H9 (cell line): Measurements from ENCODE around the gene SLC1A1. TPM values are rescaled to one million over a fixed set of nuclear protein-coding genes. Genes with fewer than 3 reads are reported as not detected.

Experiments used
- DNase-seq: peaks from one replicate; pipeline ENCODE4 v3.0.0-alpha.2; 2017
- H2AFZ ChIP-seq: one replicate; pipeline ENCODE4 v1.6.1; 2013; ENCODE audit warnings: mild to moderate bottlenecking, low read length, control low read depth, moderate library complexity
- H2AK5ac ChIP-seq: 2 replicates; pipeline ENCODE4 v1.6.1; 2013; ENCODE audit warnings: low read length, control low read depth, mixed read lengths; ENCODE audit not compliant: insufficient read length
- H2BK120ac ChIP-seq: one replicate; pipeline ENCODE4 v1.6.1; 2013; ENCODE audit warnings: low read depth, mild to moderate bottlenecking, low read length, control low read depth, inconsistent platforms; ENCODE audit not compliant: poor library complexity, severe bottlenecking
- H2BK12ac ChIP-seq: 2 replicates; pipeline ENCODE4 v1.6.1; 2013; ENCODE audit warnings: low read length, control low read depth, mixed read lengths, low read depth; ENCODE audit not compliant: insufficient read length
- H2BK15ac ChIP-seq: 2 replicates; pipeline ENCODE4 v1.6.1; 2013; ENCODE audit warnings: low read depth, low read length, control low read depth
- H2BK20ac ChIP-seq: one replicate; pipeline ENCODE4 v1.6.1; 2013; ENCODE audit warnings: low read depth, mild to moderate bottlenecking, low read length, control low read depth, inconsistent platforms; ENCODE audit not compliant: poor library complexity, severe bottlenecking
- H2BK5ac ChIP-seq: 2 replicates; pipeline ENCODE4 v1.6.1; 2013; ENCODE audit warnings: low read length, control low read depth, mixed read lengths; ENCODE audit not compliant: insufficient read length
- H3K14ac ChIP-seq: 2 replicates; pipeline ENCODE4 v1.6.1; 2013; ENCODE audit warnings: low read length, control low read depth; ENCODE audit not compliant: insufficient read depth
- H3K18ac ChIP-seq: 2 replicates; pipeline ENCODE4 v1.6.1; 2013; ENCODE audit warnings: low read depth, mild to moderate bottlenecking, mixed read lengths, low read length, control low read depth; ENCODE audit not compliant: insufficient read length
- H3K23ac ChIP-seq: 2 replicates; pipeline ENCODE4 v1.6.1; 2013; ENCODE audit warnings: low read length, control low read depth, mixed read lengths, low read depth; ENCODE audit not compliant: insufficient read length
- H3K23me2 ChIP-seq: 2 replicates; pipeline ENCODE4 v1.6.1; 2013; ENCODE audit warnings: low read depth, mild to moderate bottlenecking, mixed read lengths, low read length, control low read depth; ENCODE audit not compliant: insufficient read length, poor library complexity, severe bottlenecking
- H3K27ac ChIP-seq: 2 replicates; pipeline ENCODE4 v1.5.1; 2013; ENCODE audit warnings: low read length, control low read depth, mixed read lengths, low read depth; ENCODE audit not compliant: insufficient read length
- H3K27me3 ChIP-seq: 2 replicates; pipeline ENCODE4 v1.6.1; 2013; ENCODE audit warnings: low read length, control low read depth, inconsistent platforms; ENCODE audit not compliant: insufficient read depth
- H3K4ac ChIP-seq: 2 replicates; pipeline ENCODE4 v1.6.1; 2013; ENCODE audit warnings: low read depth, mild to moderate bottlenecking, control low read depth, inconsistent platforms, low read length, moderate library complexity
- H3K4me1 ChIP-seq: 2 replicates; pipeline ENCODE4 v1.6.1; 2013; ENCODE audit warnings: low read length, control low read depth, inconsistent platforms; ENCODE audit not compliant: insufficient read depth
- H3K4me2 ChIP-seq: 2 replicates; pipeline ENCODE4 v1.6.1; 2013; ENCODE audit warnings: low read length, control low read depth, mixed read lengths; ENCODE audit not compliant: insufficient read length, insufficient read depth
- H3K56ac ChIP-seq: 2 replicates; pipeline ENCODE4 v1.6.1; 2013; ENCODE audit warnings: low read depth, mild to moderate bottlenecking, mixed read lengths, low read length, control low read depth; ENCODE audit not compliant: insufficient read length
- H3K79me1 ChIP-seq: 2 replicates; pipeline ENCODE4 v1.6.1; 2013; ENCODE audit warnings: low read depth, mild to moderate bottlenecking, moderate library complexity, low read length, control low read depth, inconsistent platforms; ENCODE audit not compliant: insufficient read depth, poor library complexity, severe bottlenecking
- H3K79me2 ChIP-seq: 2 replicates; pipeline ENCODE4 v1.6.1; 2013; ENCODE audit warnings: low read length, control low read depth, inconsistent platforms; ENCODE audit not compliant: insufficient read depth
- H3K9ac ChIP-seq: 2 replicates; pipeline ENCODE4 v1.6.1; 2013; ENCODE audit warnings: low read length, control low read depth, mixed read lengths; ENCODE audit not compliant: insufficient read length; ENCODE audit errors: extremely low read depth
- H3K9me3 ChIP-seq: one replicate; pipeline ENCODE4 v1.6.1; 2013; ENCODE audit warnings: low read depth, low read length, inconsistent platforms; ENCODE audit not compliant: control insufficient read depth
- H3T11ph ChIP-seq: one replicate; pipeline ENCODE4 v1.6.1; 2013; ENCODE audit warnings: mild to moderate bottlenecking, low read length, control low read depth, inconsistent platforms
- H4K20me1 ChIP-seq: one replicate; pipeline ENCODE4 v1.6.1; 2013; ENCODE audit not compliant: control insufficient read depth, insufficient read length, insufficient read depth
- H4K5ac ChIP-seq: 2 replicates; pipeline ENCODE4 v1.6.1; 2013; ENCODE audit warnings: low read depth, mild to moderate bottlenecking, mixed read lengths, low read length, control low read depth; ENCODE audit not compliant: insufficient read length
- H4K8ac ChIP-seq: replicated peaks from 2 replicates; pipeline ENCODE4 v1.6.1; 2013; ENCODE audit warnings: low read length, control low read depth, mixed read lengths, low read depth; ENCODE audit not compliant: insufficient read length
- H4K91ac ChIP-seq: 2 replicates; pipeline ENCODE4 v1.6.1; 2013; ENCODE audit warnings: low read depth, mild to moderate bottlenecking, moderate library complexity, mixed read lengths, low read length, control low read depth; ENCODE audit not compliant: insufficient read length
- H3K27ac Mint-ChIP-seq, 3 experiments: 2 replicates in 2 of 3; 3 replicates in 1 of 3; pipeline ENCODE4 v1.8.0; 2020 to 2021; ENCODE audit warnings: mixed read lengths in 3 of 3, mild to moderate bottlenecking in 1 of 3, moderate library complexity in 1 of 3
- H3K27me3 Mint-ChIP-seq: 2 replicates; pipeline ENCODE4 v1.8.0; 2021; ENCODE audit warnings: low read depth, mild to moderate bottlenecking, moderate library complexity, mixed read lengths
- H3K36me3 Mint-ChIP-seq, 3 experiments: 2 replicates in 2 of 3; 3 replicates in 1 of 3; pipeline ENCODE4 v1.8.0; 2020 to 2021; ENCODE audit warnings: low read depth in 3 of 3, mixed read lengths in 3 of 3; ENCODE audit not compliant: insufficient read depth in 1 of 3
- H3K4me1 Mint-ChIP-seq, 2 experiments: 2 replicates each; pipeline ENCODE4 v1.8.0; 2020; ENCODE audit warnings: mixed read lengths in 2 of 2
- H3K4me3 Mint-ChIP-seq, 2 experiments: 2 replicates in 1 of 2; 3 replicates in 1 of 2; pipeline ENCODE4 v1.8.0; 2020 to 2021; ENCODE audit warnings: mild to moderate bottlenecking in 2 of 2, mixed read lengths in 2 of 2, moderate library complexity in 1 of 2
- H3K9me3 Mint-ChIP-seq, 2 experiments: 2 replicates in 1 of 2; 3 replicates in 1 of 2; pipeline ENCODE4 v1.8.0; 2020; ENCODE audit warnings: mild to moderate bottlenecking in 2 of 2, mixed read lengths in 2 of 2, moderate library complexity in 1 of 2
- WGBS: extraction: QIAGEN DNeasy Blood & Tissue Kit; methylation state at CpG from one replicate; pipeline ENCODE4 v1.1.7; 2013; ENCODE audit warnings: missing lambda C conversion rate, low lambda C conversion rate, mixed read lengths; ENCODE audit not compliant: insufficient read length; ENCODE audit errors: extremely low coverage; 5-methylcytosine and 5-hydroxymethylcytosine counted together
- total RNA-seq: library from RNA; stranded (reverse); gene quantifications from 2 replicates; pipeline ENCODE4 v1.2.1, GENCODE V29; 2021
- TF ChIP-seq, protein P1 (sequence below): fragments of 200-600 bp; sonication (generic); conservative IDR thresholded peaks from 3 replicates; pipeline ENCODE4 v1.8.0; 2021; ENCODE audit warnings: antibody characterized with exemption, mild to moderate bottlenecking

Gene SLC1A1
- total RNA-seq, 1 experiment from 2014 or later = 4.7 TPM

GRCh38 chr9:4497855-4498254 is 7.6 kb downstream of the SLC1A1 start:
- no peaks in the 10 kb centered on the region for H3K4me1 ChIP-seq
- H3K9ac ChIP-seq = no peak overlapping the region
- H3K4me2 ChIP-seq = no peak overlapping the region
- no peak overlapping the region for H3K18ac ChIP-seq
- H3K27me3 ChIP-seq = no peaks in the 10 kb centered on the region
- no peaks in the 10 kb centered on the region for H3K79me2 ChIP-seq
- DNase-seq = no peak
- no peak overlapping the region for H2BK5ac ChIP-seq
- H4K5ac ChIP-seq = no peak overlapping the region
- no peaks in the 10 kb centered on the region; the same call in 1 of the 2 replicates for H3K27me3 Mint-ChIP-seq
- H2AFZ ChIP-seq = no peak overlapping the region
- H3K4me3 Mint-ChIP-seq = no peak overlapping the region
- WGBS = no CpG with 5 or more reads among the region's 1 CpG
- H4K20me1 ChIP-seq = no peaks in the 10 kb centered on the region
- no peaks in the 10 kb centered on the region for H3K79me1 ChIP-seq
- H4K91ac ChIP-seq = no peak overlapping the region
- H3K56ac ChIP-seq = no peak overlapping the region
- no peaks in the 10 kb centered on the region for H3K23me2 ChIP-seq
- no peak overlapping the region for H4K8ac ChIP-seq
- H3K27ac Mint-ChIP-seq = no peak overlapping the region
- no peak overlapping the region for H3T11ph ChIP-seq
- H2BK20ac ChIP-seq = no peak overlapping the region
- H3K4me1 Mint-ChIP-seq = peaks cover 8 to 11% of the 10 kb centered on the region in 2 experiments; a peak in 3 of 4 replicates
- no peaks in the 10 kb centered on the region; a peak in 1 of 7 replicates for H3K36me3 Mint-ChIP-seq
- TF ChIP-seq, protein P1, sequence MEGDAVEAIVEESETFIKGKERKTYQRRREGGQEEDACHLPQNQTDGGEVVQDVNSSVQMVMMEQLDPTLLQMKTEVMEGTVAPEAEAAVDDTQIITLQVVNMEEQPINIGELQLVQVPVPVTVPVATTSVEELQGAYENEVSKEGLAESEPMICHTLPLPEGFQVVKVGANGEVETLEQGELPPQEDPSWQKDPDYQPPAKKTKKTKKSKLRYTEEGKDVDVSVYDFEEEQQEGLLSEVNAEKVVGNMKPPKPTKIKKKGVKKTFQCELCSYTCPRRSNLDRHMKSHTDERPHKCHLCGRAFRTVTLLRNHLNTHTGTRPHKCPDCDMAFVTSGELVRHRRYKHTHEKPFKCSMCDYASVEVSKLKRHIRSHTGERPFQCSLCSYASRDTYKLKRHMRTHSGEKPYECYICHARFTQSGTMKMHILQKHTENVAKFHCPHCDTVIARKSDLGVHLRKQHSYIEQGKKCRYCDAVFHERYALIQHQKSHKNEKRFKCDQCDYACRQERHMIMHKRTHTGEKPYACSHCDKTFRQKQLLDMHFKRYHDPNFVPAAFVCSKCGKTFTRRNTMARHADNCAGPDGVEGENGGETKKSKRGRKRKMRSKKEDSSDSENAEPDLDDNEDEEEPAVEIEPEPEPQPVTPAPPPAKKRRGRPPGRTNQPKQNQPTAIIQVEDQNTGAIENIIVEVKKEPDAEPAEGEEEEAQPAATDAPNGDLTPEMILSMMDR = no peak
- no peak overlapping the region for H2BK15ac ChIP-seq
- no peak overlapping the region for H2BK120ac ChIP-seq
- H2BK12ac ChIP-seq = no peak overlapping the region
- H3K23ac ChIP-seq = no peak overlapping the region
- no peak overlapping the region for H3K4ac ChIP-seq
- H3K9me3 Mint-ChIP-seq = no peaks in the 10 kb centered on the region
- H2AK5ac ChIP-seq = no peak overlapping the region
- H3K9me3 ChIP-seq = no peaks in the 10 kb centered on the region
- no peak overlapping the region for H3K27ac ChIP-seq
- H3K14ac ChIP-seq = no peak overlapping the region
